ENCODE measurements around the gene CACNB4.
"Not testable (repeated sequence)": the region's sequence is repeated elsewhere in the genome, so short reads cannot be mapped to it uniquely, and the experiment has no call there.

The CACNB4 gene

DNA sequence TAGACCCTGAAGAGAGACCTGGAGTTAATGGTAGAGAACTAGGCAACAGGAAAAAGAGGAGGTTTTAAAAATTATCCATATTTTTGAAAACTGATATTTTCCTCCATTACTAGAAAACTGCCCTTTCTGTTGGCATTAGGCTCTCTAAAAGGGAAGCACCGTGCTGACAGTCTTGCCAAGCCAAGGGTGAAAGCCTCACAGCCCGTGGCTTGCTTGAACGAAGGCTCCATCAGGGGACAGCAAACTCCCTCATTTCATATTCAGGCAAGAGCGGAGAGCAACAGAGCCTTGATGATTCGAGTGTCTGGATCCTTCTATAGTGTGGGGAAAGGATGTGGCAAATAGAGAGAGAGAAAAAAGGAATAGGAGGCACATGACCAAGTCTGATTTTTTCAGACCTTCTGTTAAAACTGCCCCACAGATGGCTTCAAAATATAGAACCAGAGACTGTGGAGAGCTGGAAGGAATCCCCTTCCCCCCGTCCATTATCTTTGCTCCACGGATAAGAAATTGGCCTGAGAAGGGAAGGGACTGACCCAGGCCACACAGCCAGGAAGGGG, 67.0 kb downstream of the CACNB4 start:
- no peaks in the 10 kb centered on the region for H3K27me3 ChIP-seq (ENCODE audit: control insufficient read depth in 1 of 2, insufficient read depth in 2 of 2, low read length in 2 of 2)
- H3K9ac ChIP-seq (ENCODE audit: low read length), result no peak overlapping the region
- no peaks in the 10 kb centered on the region for H3K4me1 ChIP-seq (ENCODE audit: insufficient read depth, low read length)
- no peaks in the 10 kb centered on the region for H3K9me3 ChIP-seq (ENCODE audit: low read length)
- H3K4me3 ChIP-seq (ENCODE audit: low read depth in 1 of 2, low read length in 2 of 2), result no peak overlapping the region
- no peak overlapping the region for H3K27ac ChIP-seq (ENCODE audit: low read depth, low read length)
- H3K36me3 ChIP-seq (ENCODE audit: insufficient read depth, low read length), result no peaks in the 10 kb centered on the region

DNA sequence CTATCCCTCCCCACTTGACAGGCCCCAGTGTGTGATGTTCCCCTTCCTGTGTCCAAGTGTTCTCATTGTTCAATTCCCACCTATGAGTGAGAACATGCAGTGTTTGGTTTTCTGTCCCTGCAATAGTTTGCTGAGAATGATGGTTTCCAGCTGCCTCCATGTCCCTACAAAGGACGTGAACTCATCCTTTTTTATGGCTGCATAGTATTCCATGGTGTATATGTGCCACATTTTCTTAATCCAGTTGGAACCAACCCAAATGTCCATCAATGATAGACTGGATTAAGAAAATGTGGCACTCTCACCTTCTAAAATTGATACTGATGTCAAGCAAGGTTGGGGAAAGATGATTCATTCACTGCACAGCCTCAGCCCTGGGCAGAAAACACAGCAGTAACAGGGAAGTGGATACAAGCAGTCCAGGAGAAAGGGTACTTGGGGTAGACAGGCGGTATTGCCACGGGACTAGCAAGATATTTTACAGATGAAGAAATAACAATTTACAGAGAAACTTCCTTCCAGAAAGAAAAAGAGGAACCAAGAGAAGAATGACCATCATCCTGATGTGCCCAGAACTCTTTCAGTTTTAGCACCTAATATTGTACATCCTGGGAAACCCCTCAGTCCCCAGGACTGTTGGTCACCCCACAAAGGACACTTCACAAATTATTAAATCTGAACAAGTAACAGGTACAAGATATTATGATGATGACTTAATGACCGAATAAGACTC, 68.1 kb downstream of the CACNB4 start:
- not testable (repeated sequence) for H3K36me3 ChIP-seq (ENCODE audit: insufficient read depth, low read length); H3K4me1 ChIP-seq (ENCODE audit: insufficient read depth, low read length); H3K27ac ChIP-seq (ENCODE audit: low read depth, low read length); H3K9ac ChIP-seq (ENCODE audit: low read length); H3K9me3 ChIP-seq (ENCODE audit: low read length); H3K27me3 ChIP-seq (ENCODE audit: control insufficient read depth in 1 of 2, insufficient read depth in 2 of 2, low read length in 2 of 2); H3K4me3 ChIP-seq (ENCODE audit: low read depth in 1 of 2, low read length in 2 of 2)

DNA sequence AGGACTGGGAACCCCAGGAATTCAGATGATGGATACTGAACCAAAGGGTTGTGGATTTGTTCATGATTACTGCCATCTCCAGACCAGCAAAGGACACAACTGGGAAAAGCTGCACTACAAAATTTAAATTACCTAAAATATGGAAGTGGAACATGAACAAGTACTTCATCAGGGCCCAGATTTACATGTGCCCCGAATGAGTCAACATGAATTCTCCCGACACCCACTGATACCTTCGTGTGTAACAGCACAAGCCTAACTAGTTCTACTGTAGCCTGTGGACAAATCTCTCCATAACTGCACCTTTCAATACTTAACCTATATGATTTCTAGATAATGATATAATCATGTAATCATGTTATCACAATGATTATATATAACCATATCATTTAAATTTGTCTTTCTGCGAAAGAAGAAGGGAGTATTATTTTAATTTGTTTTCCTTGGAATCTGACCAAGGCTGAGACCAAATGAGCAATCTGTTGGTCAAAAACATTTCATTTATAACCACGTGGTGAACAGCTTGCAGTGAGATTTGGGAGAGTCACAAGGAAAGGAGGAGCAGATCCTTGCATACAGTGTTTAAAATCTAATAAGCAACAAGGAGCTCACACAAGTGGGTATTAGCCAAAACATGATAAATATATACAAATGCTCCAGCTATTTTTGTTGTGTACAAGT, 70.5 kb downstream of the CACNB4 start:
- no peaks in the 10 kb centered on the region for H3K9me3 ChIP-seq (ENCODE audit: low read length)
- H3K4me1 ChIP-seq (ENCODE audit: insufficient read depth, low read length), result no peaks in the 10 kb centered on the region
- no peak overlapping the region for H3K9ac ChIP-seq (ENCODE audit: low read length)
- H3K27me3 ChIP-seq (ENCODE audit: control insufficient read depth in 1 of 2, insufficient read depth in 2 of 2, low read length in 2 of 2), result no peaks in the 10 kb centered on the region
- H3K36me3 ChIP-seq (ENCODE audit: insufficient read depth, low read length), result no peaks in the 10 kb centered on the region
- no peak overlapping the region for H3K4me3 ChIP-seq (ENCODE audit: low read depth in 1 of 2, low read length in 2 of 2)
- H3K27ac ChIP-seq (ENCODE audit: low read depth, low read length), result no peak overlapping the region

DNA sequence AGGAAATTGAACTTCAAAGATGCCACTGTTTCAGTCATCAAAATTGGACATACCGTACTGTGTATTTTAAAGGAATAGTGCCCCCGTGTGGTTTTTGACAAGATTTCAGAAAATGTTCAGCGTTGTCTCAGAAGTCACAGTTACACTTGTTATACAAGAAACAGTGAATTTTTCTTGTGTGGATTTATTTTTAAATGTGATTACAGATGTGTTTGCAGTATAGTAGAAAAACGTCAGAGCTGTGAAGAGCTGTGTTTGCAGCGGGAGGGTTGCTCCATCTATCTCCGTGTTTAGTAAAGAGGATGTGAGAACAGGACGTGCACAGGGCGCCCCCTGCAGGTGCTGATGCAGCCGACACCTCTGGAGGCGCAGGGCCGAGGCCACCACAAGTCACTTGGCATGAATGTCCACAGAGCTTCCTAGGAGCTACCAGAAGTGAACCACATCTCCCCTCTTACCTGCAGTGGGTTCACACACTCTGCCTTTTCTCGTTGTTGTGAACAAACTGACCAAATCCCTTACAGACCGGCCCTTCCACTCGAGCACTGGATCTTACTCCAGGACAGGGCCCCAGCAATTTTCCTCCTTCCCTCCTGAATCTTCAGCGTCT, 73.1 kb downstream of the CACNB4 start:
- peak overlapping the region in 1 of 2 donors; percentile 59 for H3K4me3 ChIP-seq (ENCODE audit: low read depth in 1 of 2, low read length in 2 of 2)
- no peaks in the 10 kb centered on the region for H3K27me3 ChIP-seq (ENCODE audit: control insufficient read depth in 1 of 2, insufficient read depth in 2 of 2, low read length in 2 of 2)
- H3K9ac ChIP-seq (ENCODE audit: low read length), result no peak overlapping the region
- H3K27ac ChIP-seq (ENCODE audit: low read depth, low read length), result no peak overlapping the region
- no peaks in the 10 kb centered on the region for H3K9me3 ChIP-seq (ENCODE audit: low read length)
- H3K4me1 ChIP-seq (ENCODE audit: insufficient read depth, low read length), result no peaks in the 10 kb centered on the region
- H3K36me3 ChIP-seq (ENCODE audit: insufficient read depth, low read length), result no peaks in the 10 kb centered on the region

DNA sequence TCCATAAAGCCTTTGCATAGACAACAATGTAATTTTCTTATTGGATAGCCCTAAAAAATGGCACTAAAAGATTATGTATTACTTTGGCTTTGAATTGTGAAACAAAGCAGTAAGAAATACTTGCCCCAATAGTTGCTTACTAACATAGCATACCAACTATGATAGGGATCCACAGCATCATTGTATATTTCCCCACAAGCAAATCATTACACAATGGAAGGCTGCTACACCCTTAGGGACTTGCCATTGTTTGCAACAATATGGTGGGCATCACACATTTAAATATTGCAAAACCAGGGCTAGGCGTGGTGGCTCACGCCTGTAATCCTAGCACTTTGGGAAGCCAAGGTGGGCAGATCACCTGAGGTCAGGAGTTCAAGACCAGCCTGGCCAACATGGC, 74.4 kb downstream of the CACNB4 start:
- no peak overlapping the region for H3K9ac ChIP-seq (ENCODE audit: low read length)
- H3K36me3 ChIP-seq (ENCODE audit: insufficient read depth, low read length), result no peaks in the 10 kb centered on the region
- H3K9me3 ChIP-seq (ENCODE audit: low read length), result no peaks in the 10 kb centered on the region
- H3K4me1 ChIP-seq (ENCODE audit: insufficient read depth, low read length), result no peaks in the 10 kb centered on the region
- no peak overlapping the region for H3K27ac ChIP-seq (ENCODE audit: low read depth, low read length)
- no peak overlapping the region for H3K4me3 ChIP-seq (ENCODE audit: low read depth in 1 of 2, low read length in 2 of 2)
- no peaks in the 10 kb centered on the region for H3K27me3 ChIP-seq (ENCODE audit: control insufficient read depth in 1 of 2, insufficient read depth in 2 of 2, low read length in 2 of 2)

DNA sequence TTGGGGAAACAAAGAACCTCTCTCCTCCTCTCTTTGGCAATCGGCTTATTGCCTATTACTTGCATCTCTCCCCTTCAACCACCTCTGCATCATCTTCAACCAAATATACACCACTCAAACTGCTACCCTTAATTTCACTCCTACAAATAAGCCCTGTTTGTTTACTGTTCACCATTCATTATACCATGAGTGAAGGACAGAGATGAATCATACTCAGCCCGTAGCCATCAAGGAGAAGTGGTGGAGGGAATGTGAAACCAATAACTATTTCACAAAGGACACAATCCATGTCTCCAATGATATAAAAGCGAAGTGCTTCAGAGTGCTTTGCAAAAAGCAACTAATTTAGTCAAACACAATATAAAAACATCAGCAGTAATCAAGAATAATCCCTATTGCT, 76.8 kb downstream of the CACNB4 start:
- H3K4me3 ChIP-seq (ENCODE audit: low read depth in 1 of 2, low read length in 2 of 2), result no peak overlapping the region
- no peaks in the 10 kb centered on the region for H3K36me3 ChIP-seq (ENCODE audit: insufficient read depth, low read length)
- no peaks in the 10 kb centered on the region for H3K9me3 ChIP-seq (ENCODE audit: low read length)
- H3K27me3 ChIP-seq (ENCODE audit: control insufficient read depth in 1 of 2, insufficient read depth in 2 of 2, low read length in 2 of 2), result no peaks in the 10 kb centered on the region
- H3K9ac ChIP-seq (ENCODE audit: low read length), result no peak overlapping the region
- no peaks in the 10 kb centered on the region for H3K4me1 ChIP-seq (ENCODE audit: insufficient read depth, low read length)
- H3K27ac ChIP-seq (ENCODE audit: low read depth, low read length), result no peak overlapping the region

DNA sequence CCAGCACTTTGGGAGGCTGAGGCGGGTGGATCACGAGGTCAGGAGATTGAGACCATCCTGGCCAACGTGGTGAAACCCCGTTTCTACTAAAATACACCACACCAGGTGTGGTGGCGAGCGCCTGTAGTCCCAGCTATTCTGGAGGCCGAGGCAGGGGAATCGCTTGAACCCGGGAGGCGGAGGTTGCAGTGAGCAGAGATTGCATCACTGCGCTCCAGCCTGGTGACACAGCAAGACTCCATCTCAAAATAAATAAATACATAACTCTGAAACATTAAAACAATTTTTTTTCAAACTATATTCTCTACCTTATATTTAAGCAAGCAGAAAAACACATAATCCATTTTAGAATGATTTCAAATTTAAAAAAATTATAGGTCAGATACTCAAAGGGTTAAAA, 77.8 kb downstream of the CACNB4 start:
- not testable (repeated sequence) for H3K27ac ChIP-seq (ENCODE audit: low read depth, low read length); H3K4me3 ChIP-seq (ENCODE audit: low read depth in 1 of 2, low read length in 2 of 2); H3K9me3 ChIP-seq (ENCODE audit: low read length); H3K4me1 ChIP-seq (ENCODE audit: insufficient read depth, low read length); H3K36me3 ChIP-seq (ENCODE audit: insufficient read depth, low read length); H3K27me3 ChIP-seq (ENCODE audit: control insufficient read depth in 1 of 2, insufficient read depth in 2 of 2, low read length in 2 of 2); H3K9ac ChIP-seq (ENCODE audit: low read length)

DNA sequence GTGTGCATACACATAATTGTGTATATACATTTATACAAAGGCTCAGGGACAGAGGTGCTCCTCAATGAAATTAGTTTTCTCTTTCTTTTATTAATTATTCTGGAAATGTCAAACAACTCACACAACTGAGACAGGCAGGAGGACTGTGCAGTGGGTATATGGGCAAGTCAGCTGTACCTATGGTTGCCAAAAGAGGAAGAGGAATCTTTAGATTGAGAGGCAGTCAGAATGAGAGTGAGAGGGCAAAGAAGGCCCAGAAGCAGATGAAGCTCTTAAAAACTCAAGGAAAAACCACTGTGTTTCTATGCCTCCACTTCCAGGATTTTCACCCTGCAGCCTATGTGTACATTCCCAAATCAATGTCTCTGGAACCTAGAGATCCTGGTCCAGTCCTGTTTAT, 79.1 kb downstream of the CACNB4 start:
- Histone ChIP-seq H3K9ac (ENCODE audit: low read length) (no peak overlapping the region), H3K4me1 (ENCODE audit: insufficient read depth, low read length) (no peaks in the 10 kb centered on the region), H3K36me3 (ENCODE audit: insufficient read depth, low read length) (no peaks in the 10 kb centered on the region), H3K27me3 (ENCODE audit: control insufficient read depth in 1 of 2, insufficient read depth in 2 of 2, low read length in 2 of 2) (no peaks in the 10 kb centered on the region), H3K27ac (ENCODE audit: low read depth, low read length) (no peak overlapping the region), H3K9me3 (ENCODE audit: low read length) (no peaks in the 10 kb centered on the region), H3K4me3 (ENCODE audit: low read depth in 1 of 2, low read length in 2 of 2) (no peak overlapping the region)

DNA sequence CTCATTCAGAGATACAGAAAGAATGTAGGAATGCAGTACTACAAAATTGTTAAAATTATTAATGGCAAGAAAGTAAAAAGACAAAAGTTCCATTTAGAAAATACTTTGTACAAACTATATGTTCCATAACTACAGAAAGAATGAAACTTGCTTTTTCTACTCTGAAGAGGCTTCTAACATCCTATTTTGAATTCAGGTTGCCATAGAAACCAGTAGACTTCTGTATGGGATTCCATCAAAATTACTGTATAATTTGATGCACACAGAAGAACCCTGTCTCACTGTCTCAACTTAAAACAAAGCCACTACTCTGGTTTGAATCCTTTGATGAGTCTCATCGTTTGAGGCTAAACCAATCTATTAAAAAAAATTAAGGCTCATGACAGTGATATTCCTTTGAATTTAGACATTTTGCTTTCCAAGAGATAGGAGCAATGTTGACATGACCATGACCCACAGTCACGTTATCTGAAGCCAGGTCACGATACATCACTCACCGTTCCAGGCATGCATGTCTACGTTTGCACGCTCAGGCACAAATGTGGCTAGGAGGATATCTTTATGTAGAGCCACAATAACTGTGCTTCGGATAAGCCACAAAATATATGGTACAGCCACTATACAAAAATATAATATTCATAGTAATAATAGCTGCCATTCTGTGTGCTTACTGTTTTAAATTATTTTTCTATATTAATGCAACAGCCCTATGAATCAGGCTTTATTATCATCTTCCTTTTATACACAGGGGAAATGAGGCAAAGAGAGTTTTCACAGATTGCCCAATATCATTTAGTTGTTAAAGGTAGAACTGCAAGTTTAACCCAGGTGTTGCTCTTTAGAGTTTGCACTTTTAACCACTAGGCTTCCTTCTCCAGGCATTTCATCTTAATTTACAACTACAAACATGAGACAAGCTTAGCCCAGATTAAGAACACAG, 82.4 kb downstream of the CACNB4 start:
- H3K4me1 ChIP-seq (ENCODE audit: insufficient read depth, low read length), result no peaks in the 10 kb centered on the region
- no peak overlapping the region for H3K4me3 ChIP-seq (ENCODE audit: low read depth in 1 of 2, low read length in 2 of 2)
- no peaks in the 10 kb centered on the region for H3K27me3 ChIP-seq (ENCODE audit: control insufficient read depth in 1 of 2, insufficient read depth in 2 of 2, low read length in 2 of 2)
- H3K9me3 ChIP-seq (ENCODE audit: low read length), result no peaks in the 10 kb centered on the region
- no peak overlapping the region for H3K27ac ChIP-seq (ENCODE audit: low read depth, low read length)
- H3K36me3 ChIP-seq (ENCODE audit: insufficient read depth, low read length), result no peaks in the 10 kb centered on the region
- H3K9ac ChIP-seq (ENCODE audit: low read length), result no peak overlapping the region

DNA sequence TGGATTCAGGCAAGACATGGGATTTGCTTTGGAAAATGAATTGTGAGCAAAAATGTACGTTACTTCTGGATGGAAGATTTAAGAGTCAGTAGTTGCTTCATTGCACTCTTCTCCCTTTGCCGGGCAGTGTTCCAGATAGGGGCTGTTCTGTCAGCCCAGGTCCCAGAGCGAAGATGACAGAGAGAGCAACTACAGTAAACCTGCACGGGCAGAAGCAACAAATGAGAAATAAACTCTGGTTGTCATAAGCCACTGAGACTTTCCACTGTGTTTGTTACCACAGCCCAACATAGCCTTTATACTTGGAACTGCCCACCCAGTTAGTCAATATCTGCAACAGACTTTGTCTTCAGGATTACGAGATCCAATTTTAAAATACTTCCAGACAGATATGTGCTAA, 83.3 kb downstream of the CACNB4 start:
- Histone ChIP-seq H3K9me3 (ENCODE audit: low read length) (no peaks in the 10 kb centered on the region), H3K9ac (ENCODE audit: low read length) (no peak overlapping the region), H3K4me3 (ENCODE audit: low read depth in 1 of 2, low read length in 2 of 2) (no peak overlapping the region), H3K4me1 (ENCODE audit: insufficient read depth, low read length) (no peaks in the 10 kb centered on the region), H3K27ac (ENCODE audit: low read depth, low read length) (no peak overlapping the region), H3K27me3 (ENCODE audit: control insufficient read depth in 1 of 2, insufficient read depth in 2 of 2, low read length in 2 of 2) (no peaks in the 10 kb centered on the region), H3K36me3 (ENCODE audit: insufficient read depth, low read length) (no peaks in the 10 kb centered on the region)

DNA sequence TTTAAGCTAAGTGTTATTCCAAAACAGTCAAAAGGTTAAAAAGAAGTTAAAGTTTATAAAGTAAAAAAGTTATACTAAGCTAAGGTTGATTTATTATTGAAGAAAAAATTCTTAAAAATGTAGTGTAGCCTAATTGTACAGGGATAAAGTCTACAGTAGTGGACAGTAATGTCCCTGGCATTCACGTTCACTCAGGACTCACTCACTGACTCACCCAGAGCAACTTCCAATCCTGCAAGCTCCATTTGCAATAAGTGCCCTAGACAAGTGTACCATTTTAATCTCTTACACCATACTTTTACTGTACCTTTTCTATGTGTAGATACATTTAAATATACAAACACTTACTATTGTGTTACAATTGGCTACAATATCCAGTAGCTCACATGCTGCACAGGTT, 86.1 kb downstream of the CACNB4 start:
- H3K9me3 ChIP-seq (ENCODE audit: low read length), result no peaks in the 10 kb centered on the region
- no peak overlapping the region for H3K27ac ChIP-seq (ENCODE audit: low read depth, low read length)
- H3K4me1 ChIP-seq (ENCODE audit: insufficient read depth, low read length), result no peaks in the 10 kb centered on the region
- H3K27me3 ChIP-seq (ENCODE audit: control insufficient read depth in 1 of 2, insufficient read depth in 2 of 2, low read length in 2 of 2), result no peaks in the 10 kb centered on the region
- no peak overlapping the region for H3K9ac ChIP-seq (ENCODE audit: low read length)
- no peak overlapping the region for H3K4me3 ChIP-seq (ENCODE audit: low read depth in 1 of 2, low read length in 2 of 2)
- no peaks in the 10 kb centered on the region for H3K36me3 ChIP-seq (ENCODE audit: insufficient read depth, low read length)

All from muscle layer of colon (tissue), 2 donors.